DOHH2 (cell line): ENCODE data around the gene BCAP29.

Source experiments
- H3F3A ChIP-seq: fragments of 200-600 bp; sonication (generic), shearing (Covaris generic); 2 replicates; pipeline ENCODE4 v1.6.0; 2016; ENCODE audit warnings: antibody characterized with exemption, mild to moderate bottlenecking; ENCODE audit not compliant: control insufficient read depth, insufficient read depth
- H3K27ac ChIP-seq: fragments of 200-600 bp; sonication (generic); 2 replicates; pipeline ENCODE4 v1.5.1; 2014; ENCODE audit warnings: low read depth, mild to moderate bottlenecking, low read length, moderate library complexity
- H3K27me3 ChIP-seq: fragments of 200-600 bp; sonication (generic); 2 replicates; pipeline ENCODE4 v1.6.1; 2014; ENCODE audit warnings: mild to moderate bottlenecking, low read length, mixed read lengths; ENCODE audit not compliant: control insufficient read depth
- H3K36me3 ChIP-seq: fragments of 200-600 bp; sonication (generic); 2 replicates; pipeline ENCODE4 v1.6.1; 2014; ENCODE audit warnings: mild to moderate bottlenecking, low read length, moderate library complexity, mixed read lengths; ENCODE audit not compliant: control insufficient read depth
- H3K4me1 ChIP-seq: fragments of 200-600 bp; sonication (generic); 2 replicates; pipeline ENCODE4 v1.6.1; 2014; ENCODE audit warnings: mild to moderate bottlenecking, low read length, mixed read lengths; ENCODE audit not compliant: control insufficient read depth
- H3K4me2 ChIP-seq: fragments of 200-600 bp; sonication (generic); 2 replicates; pipeline ENCODE4 v1.6.0; 2014; ENCODE audit warnings: mild to moderate bottlenecking, low read length, moderate library complexity
- H3K4me3 ChIP-seq: fragments of 200-600 bp; sonication (generic); 2 replicates; pipeline ENCODE4 v1.5.1; 2014; ENCODE audit warnings: mild to moderate bottlenecking, low read length, mixed read lengths
- H3K79me2 ChIP-seq: fragments of 200-600 bp; sonication (generic); 2 replicates; pipeline ENCODE4 v1.6.1; 2014; ENCODE audit warnings: mild to moderate bottlenecking, low read length, mixed read lengths; ENCODE audit not compliant: control insufficient read depth
- H3K9me2 ChIP-seq: fragments of 200-600 bp; sonication (generic); replicated peaks from 2 replicates; pipeline ENCODE4 v1.6.1; 2014; ENCODE audit warnings: mild to moderate bottlenecking, low read length, mixed read lengths; ENCODE audit not compliant: control insufficient read depth
- H3K9me3 ChIP-seq: fragments of 200-600 bp; sonication (generic); 2 replicates; pipeline ENCODE4 v1.6.1; 2014; ENCODE audit warnings: antibody characterized with exemption, low read length, mixed read lengths; ENCODE audit not compliant: control insufficient read depth, insufficient read depth
- H4K20me1 ChIP-seq: fragments of 200-600 bp; sonication (generic); 2 replicates; pipeline ENCODE4 v1.6.0; 2014; ENCODE audit warnings: low read depth, mild to moderate bottlenecking, antibody characterized with exemption, low read length, moderate library complexity; ENCODE audit not compliant: control insufficient read depth, insufficient read depth
- CTCF ChIP-seq: fragments of 200-600 bp; sonication (generic); IDR thresholded peaks from one replicate; pipeline ENCODE4 v1.5.1; 2014; ENCODE audit warnings: antibody characterized with exemption, mild to moderate bottlenecking, low read depth, low read length; ENCODE audit not compliant: poor library complexity, severe bottlenecking
- EZH2phosphoT487 ChIP-seq: fragments of 200-600 bp; sonication (generic); IDR thresholded peaks from 2 replicates; pipeline ENCODE4 v1.6.1; 2017; ENCODE audit warnings: borderline replicate concordance, mild to moderate bottlenecking, antibody characterized with exemption, low read length, moderate library complexity, mixed read lengths

The BCAP29 gene

GRCh38 chr7:107579554-107579884, 527 bp upstream of the BCAP29 start:
- H3K4me2 ChIP-seq, result peak overlapping the region; percentile 59
- no peaks in the 10 kb centered on the region for H4K20me1 ChIP-seq
- peaks cover 23% of the 10 kb centered on the region for H3K4me1 ChIP-seq
- no peak for TF ChIP-seq CTCF
- no peak for TF ChIP-seq EZH2phosphoT487
- H3K27ac ChIP-seq, result peak overlapping the region; percentile 39
- no peaks in the 10 kb centered on the region for H3K9me3 ChIP-seq
- peaks cover 34% of the 10 kb centered on the region for H3F3A ChIP-seq
- peaks cover 25% of the 10 kb centered on the region for H3K79me2 ChIP-seq
- H3K9me2 ChIP-seq, result no peaks in the 10 kb centered on the region
- peak overlapping the region; percentile 74 for H3K4me3 ChIP-seq
- peaks cover 36% of the 10 kb centered on the region for H3K36me3 ChIP-seq
- H3K27me3 ChIP-seq, result no peaks in the 10 kb centered on the region

- Histone ChIP-seq H4K20me1 (no peaks in the 10 kb centered on the region), H3K27ac (peak overlapping the region; percentile 39; the same call in 1 of the 2 replicates), H3K79me2 (peaks cover 25% of the 10 kb centered on the region), H3K9me3 (no peaks in the 10 kb centered on the region), H3K9me2 (no peaks in the 10 kb centered on the region), H3K4me2 (peak overlapping the region; percentile 59), H3F3A (peaks cover 34% of the 10 kb centered on the region), H3K36me3 (peaks cover 33% of the 10 kb centered on the region), H3K4me3 (peak overlapping the region; percentile 74), H3K27me3 (no peaks in the 10 kb centered on the region), H3K4me1 (peaks cover 23% of the 10 kb centered on the region)
- TF ChIP-seq CTCF, result no peak
- no peak for TF ChIP-seq EZH2phosphoT487
Observed at GRCh38 chr7:107580716-107581383, 804 bp downstream of the BCAP29 start.

GRCh38 chr7:107581387-107582013, 1.5 kb downstream of the BCAP29 start:
- H3K9me2 ChIP-seq, result no peaks in the 10 kb centered on the region
- H3F3A ChIP-seq, result peaks cover 29% of the 10 kb centered on the region
- H3K79me2 ChIP-seq, result peaks cover 25% of the 10 kb centered on the region
- TF ChIP-seq EZH2phosphoT487, result no peak
- no peak for TF ChIP-seq CTCF
- no peaks in the 10 kb centered on the region for H3K27me3 ChIP-seq
- no peaks in the 10 kb centered on the region for H4K20me1 ChIP-seq
- H3K36me3 ChIP-seq, result peaks cover 32% of the 10 kb centered on the region
- H3K4me3 ChIP-seq, result peak overlapping the region; percentile 74
- H3K4me1 ChIP-seq, result peaks cover 23% of the 10 kb centered on the region
- H3K4me2 ChIP-seq, result peak overlapping the region; percentile 59
- no peaks in the 10 kb centered on the region for H3K9me3 ChIP-seq
- no peak overlapping the region for H3K27ac ChIP-seq
